HG03521 (cell line): ENCODE results near the gene KCNH4.
"Not testable (repeated sequence)": the region's sequence is repeated elsewhere in the genome, so short reads cannot be mapped to it uniquely, and the experiment has no call there.

Source experiments
- ATAC-seq: cut with Tn5 transposase; IDR thresholded peaks from one replicate; pipeline ENCODE4 v1.9.1; 2021; ENCODE audit warnings: mild to moderate bottlenecking, moderate library complexity; ENCODE audit not compliant: unreplicated experiment

KCNH4 gene

GRCh38 chr17:42197564-42198156 is 16.7 kb upstream of the KCNH4 start:
- no peak for ATAC-seq

- peak; percentile 84 for ATAC-seq
Measured at GRCh38 chr17:42193969-42194899, 13.3 kb upstream of the KCNH4 start, which contains the start of gene GHDC. TSS of gene GHDC (minus strand) at chr17:42194494. CDS start at chr17:42193581, 913 bp downstream.

GRCh38 chr17:42193216-42193968 is 12.4 kb upstream of the KCNH4 start:
- ATAC-seq, result no peak

GRCh38 chr17:42192189-42193126 is 11.5 kb upstream of the KCNH4 start:
- ATAC-seq, result no peak

- ATAC-seq, result no peak
Measured at GRCh38 chr17:42191275-42191608, 10.3 kb upstream of the KCNH4 start.

GRCh38 chr17:42190491-42191274 is 9.7 kb upstream of the KCNH4 start:
- ATAC-seq, result no peak

GRCh38 chr17:42189651-42189965 is 8.7 kb upstream of the KCNH4 start:
- no peak for ATAC-seq

GRCh38 chr17:42188749-42189650 is 8.1 kb upstream of the KCNH4 start:
- no peak for ATAC-seq

- ATAC-seq, result no peak
Measured at GRCh38 chr17:42187833-42188232, 6.9 kb upstream of the KCNH4 start.

- not testable (repeated sequence) for ATAC-seq
Measured at GRCh38 chr17:42186191-42186590, 5.2 kb upstream of the KCNH4 start.

- ATAC-seq, result no peak
Measured at GRCh38 chr17:42185621-42185930, 4.6 kb upstream of the KCNH4 start.

- no peak for ATAC-seq
Measured at GRCh38 chr17:42184713-42185620, 4.0 kb upstream of the KCNH4 start, which contains the start of gene HCRT. TSS of gene HCRT (minus strand) at chr17:42185452. CDS start at chr17:42185365, 87 bp downstream.

- peak; percentile 59 for ATAC-seq
Measured at GRCh38 chr17:42183741-42184711, 3.1 kb upstream of the KCNH4 start.

- no peak for ATAC-seq
Measured at GRCh38 chr17:42182927-42183734, 2.2 kb upstream of the KCNH4 start.

GRCh38 chr17:42181851-42182207 is 887 bp upstream of the KCNH4 start:
- no peak for ATAC-seq

GRCh38 chr17:42180411-42180921 is 476 bp downstream of the KCNH4 start:
- no peak for ATAC-seq
